GM21737 (cell line): ENCODE data around the gene ARHGAP29.
"Not testable (repeated sequence)": the region's sequence is repeated elsewhere in the genome, so short reads cannot be mapped to it uniquely, and the experiment has no call there.

Source experiments
- ATAC-seq: cut with Tn5 transposase; IDR thresholded peaks from one replicate; pipeline ENCODE4 v1.9.1; 2021; ENCODE audit warnings: mild to moderate bottlenecking, moderate library complexity; ENCODE audit not compliant: unreplicated experiment

Gene ARHGAP29

DNA sequence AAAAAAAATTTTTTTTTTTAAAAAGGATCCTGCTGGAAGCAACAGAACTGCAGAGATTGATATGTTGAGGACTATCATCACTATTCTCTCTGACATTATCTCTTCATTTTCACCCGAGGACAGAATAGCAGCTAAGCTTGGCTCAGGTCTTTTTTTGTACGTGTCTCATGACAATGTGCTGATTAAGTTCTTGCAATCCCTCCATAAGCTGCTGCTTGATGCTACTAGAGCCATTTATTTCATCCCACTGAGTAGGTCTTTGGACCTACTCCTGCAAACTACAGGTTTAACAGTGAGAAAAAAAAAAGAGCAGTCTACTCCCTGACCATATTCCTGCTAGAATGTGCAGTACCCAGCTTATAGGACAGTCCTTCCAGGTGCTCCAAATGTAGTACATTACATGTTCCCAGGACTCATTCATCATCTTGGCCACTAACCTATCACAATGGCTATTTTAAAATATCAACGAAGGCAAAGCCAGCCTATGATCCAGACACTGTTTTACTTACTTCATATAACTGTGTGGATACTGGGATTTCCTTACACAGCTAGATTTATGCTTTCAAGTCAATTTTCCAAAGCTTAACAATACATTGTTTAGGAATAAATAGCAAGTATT, 54.1 kb downstream of the ARHGAP29 start:
- no peak for ATAC-seq

DNA sequence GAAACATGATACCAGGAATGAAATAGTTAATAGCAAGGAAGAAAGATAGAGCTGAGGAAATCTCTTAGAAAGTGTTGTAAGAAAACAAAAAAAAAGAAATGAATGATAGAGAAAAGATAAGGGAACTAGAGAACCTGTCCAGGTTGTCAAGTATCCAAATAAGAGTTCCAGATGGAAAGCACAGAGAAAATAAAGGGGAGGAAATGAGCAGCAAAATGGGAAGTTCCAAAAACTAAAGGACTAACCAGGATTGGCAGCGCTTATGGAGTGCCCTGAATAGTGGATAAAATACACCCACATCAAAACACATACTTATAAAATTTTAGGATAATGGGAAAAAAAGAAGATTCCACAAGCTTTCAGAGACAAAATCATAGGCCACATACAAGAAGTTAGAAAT, 55.2 kb downstream of the ARHGAP29 start:
- no peak for ATAC-seq

DNA sequence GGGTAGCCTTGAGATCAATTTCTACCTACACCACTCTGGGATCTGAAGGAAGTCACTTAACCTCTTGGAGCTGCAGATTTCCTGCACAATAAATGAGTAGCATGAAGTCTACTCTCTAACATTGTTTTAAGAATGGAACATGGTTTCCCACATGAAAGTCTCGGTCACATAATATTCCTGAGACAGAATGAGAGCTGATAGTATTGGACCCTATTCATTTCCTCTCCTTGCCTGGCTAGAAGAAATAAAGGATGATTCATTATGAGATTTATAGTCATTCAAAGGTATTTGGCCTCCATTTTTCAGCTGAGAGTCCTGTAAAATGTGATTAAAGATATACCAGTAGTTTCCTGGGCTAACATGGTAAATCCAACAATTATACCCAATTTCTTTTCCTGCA, 56.7 kb downstream of the ARHGAP29 start:
- no peak for ATAC-seq

DNA sequence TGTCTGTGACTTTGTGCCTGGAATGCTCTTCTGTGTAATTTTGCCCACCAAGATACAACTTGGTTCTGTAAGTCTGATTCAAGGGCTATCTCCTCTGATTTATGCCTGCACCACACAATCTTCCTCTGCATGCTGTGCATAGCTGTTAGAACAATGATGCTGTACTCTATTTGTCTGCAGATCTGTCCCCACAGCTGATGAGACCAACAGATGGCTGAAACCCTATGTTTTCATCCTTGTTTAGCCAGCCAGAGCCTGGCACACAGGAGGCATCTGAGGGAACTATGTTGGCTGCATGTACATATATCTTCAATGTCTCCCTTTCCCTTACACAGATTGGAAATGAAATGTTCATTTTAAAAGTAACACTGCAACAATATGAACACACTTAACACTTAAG, 58.5 kb downstream of the ARHGAP29 start:
- ATAC-seq = no peak

- ATAC-seq = no peak
These were observed 68.3 kb downstream of the ARHGAP29 start for GRCh38 chr1:94169126-94169525.

- ATAC-seq = no peak
These were observed 71.5 kb downstream of the ARHGAP29 start for GRCh38 chr1:94165843-94166242.

DNA sequence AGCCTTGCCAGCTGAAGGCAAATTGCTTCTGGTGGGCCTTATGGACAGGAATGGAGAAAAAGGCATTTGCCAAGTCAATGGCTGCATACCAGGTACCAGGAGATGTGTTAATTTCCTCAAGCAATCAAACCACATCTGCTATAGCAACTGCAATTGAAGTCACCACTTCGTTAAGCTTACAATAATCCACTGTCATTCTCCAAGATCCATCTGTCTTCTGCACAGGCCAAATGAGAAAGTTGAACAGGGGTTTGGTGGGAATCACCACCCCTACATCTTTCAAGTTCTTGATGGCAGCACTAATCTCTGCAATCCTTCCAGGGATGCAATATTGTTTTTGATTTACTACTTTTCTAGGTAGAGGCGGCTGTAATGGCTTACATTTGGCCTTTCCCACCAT, 72.5 kb downstream of the ARHGAP29 start:
- ATAC-seq = not testable (repeated sequence)

DNA sequence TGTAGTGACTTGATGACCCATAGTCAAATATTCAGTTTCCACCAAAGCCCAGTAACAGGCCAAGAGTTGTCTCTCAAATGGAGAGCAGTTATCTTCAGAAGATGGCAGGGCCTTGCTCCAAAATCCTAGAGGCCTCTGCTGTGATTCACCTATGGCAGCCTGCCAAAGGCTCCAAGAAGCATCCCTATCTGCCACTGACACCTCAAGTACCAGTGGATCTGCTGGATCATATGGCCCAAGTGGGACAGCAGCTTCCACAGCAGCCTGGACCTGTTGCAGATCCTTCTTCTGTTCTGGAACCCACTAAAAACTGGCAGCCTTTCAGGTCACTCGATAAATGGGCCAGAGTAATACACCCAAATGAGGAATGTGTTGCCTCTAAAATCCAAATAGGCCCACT, 73.3 kb downstream of the ARHGAP29 start:
- ATAC-seq = not testable (repeated sequence)

DNA sequence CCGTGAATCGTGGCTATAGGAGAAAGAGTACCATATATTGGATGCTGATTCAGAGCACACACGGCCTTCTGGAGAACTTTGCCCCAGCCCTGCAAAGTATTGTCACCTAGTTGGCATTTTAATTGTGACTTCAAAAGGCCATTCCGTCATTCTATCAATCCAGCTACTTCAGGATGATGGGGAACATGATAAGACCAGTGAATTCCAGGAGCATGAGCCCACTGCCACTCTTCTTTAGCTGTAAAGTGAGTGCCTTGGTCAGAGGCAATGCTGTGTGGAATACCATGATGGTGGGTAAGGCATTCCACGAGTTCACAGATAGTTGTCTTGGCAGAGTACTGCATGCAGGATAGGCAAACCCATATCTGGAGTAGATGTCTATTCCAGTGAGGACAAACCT, 74.1 kb downstream of the ARHGAP29 start:
- ATAC-seq = not testable (repeated sequence)

DNA sequence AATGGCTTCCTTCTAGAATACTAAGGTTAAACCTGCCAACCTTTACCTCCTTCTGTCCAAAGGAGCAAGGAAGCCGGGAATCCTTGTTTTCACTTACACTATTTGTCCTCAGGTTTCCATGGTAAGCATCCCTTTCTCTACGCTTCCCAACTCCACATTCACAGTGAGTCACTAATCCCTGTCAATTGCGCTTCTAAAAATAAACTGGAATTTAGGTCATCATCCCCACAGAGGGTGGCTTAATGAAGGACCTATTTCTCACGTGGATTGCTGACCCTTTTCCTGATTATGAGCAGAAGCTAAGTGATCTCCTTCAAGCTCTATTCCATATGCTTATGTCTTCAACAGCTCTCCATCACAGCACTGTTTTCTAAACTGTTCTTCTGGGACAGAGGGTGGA, 76.6 kb downstream of the ARHGAP29 start:
- ATAC-seq = no peak

DNA sequence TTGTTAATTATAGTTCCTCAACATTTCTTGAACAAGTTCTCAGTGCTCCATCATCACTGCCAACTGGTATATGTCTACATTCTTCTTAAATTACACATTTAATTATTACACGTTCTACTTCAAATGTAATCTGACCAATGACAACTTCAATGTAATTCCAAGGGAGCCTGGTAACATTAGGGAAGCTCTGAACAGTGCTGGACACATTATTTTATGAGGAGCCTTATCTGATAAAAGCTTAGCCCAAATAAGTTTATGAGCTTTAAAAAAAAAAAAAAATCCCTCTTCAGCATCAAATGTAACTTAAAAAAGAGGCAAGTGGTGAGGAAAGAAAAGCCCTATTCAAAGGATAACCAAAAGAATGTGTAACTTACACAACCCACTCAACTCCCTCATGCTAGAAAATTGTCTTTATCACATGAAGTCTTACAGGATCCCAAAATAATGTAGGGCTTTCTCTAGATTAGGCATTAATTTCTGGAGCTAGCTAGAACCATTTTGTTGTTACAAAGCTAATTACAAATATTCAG, 81.2 kb downstream of the ARHGAP29 start:
- no peak for ATAC-seq

GRCh38 chr1:94154989-94155388, 82.4 kb downstream of the ARHGAP29 start:
- ATAC-seq = no peak

DNA sequence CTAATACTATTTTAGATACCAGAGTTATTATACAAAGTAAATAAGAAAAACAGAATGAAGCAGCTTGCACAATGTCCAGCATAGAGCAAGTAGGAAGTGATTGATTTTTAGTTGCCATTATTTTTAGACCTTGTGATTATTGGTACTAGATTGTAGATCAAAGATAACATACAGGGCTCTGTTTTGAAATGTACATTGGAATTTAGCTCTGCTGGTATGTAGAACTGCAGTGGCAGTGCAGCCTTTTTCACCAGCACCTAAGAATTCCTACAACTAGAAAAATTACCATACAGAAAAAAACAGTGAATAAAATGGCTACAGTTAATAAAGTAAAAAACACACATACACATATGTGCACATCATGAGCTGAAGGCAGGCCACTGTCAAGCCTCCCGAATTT, 84.3 kb downstream of the ARHGAP29 start:
- no peak for ATAC-seq

DNA sequence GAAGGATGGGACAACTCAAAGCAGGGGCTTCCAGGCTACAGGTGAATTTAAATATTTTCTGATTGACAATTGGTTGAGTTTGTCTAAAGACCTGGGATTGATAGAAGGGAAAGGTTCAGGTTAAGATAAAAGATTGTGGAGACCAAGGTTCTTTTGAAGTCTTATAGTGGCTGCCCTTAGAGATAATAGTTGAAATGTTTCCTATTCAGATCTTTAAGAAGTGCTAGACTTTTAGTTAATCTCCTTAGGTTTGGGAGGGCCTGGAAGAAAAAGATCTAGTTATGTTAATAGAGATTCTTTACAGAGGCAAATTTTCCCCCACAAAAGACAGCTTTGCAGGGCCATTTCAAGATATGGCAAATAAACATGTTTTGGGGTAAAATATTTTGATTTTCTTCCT, 88.2 kb downstream of the ARHGAP29 start:
- not testable (repeated sequence) for ATAC-seq

- no peak for ATAC-seq
These were observed 91.1 kb downstream of the ARHGAP29 start for GRCh38 chr1:94146273-94146672.

DNA sequence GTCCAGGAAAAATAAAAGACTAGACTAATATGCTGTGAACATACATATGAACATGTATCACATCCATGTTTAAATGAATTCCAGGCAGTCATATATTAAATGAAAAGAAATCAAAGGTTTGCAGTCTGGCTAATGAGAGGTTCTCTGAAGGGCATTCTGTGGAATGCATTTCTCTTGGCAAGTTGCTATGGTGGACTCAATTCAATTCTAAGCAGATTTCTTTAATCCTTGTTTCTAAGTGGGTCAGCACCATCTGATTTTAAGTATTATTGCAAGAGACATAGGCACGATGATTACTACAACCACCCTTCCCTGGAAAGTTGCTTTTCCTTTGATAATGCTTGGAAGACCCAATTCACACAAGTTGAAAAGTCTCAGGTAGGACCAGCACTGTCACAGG, 92.5 kb downstream of the ARHGAP29 start:
- no peak for ATAC-seq

GRCh38 chr1:94143809-94144176, 93.6 kb downstream of the ARHGAP29 start:
- ATAC-seq = no peak

- ATAC-seq = no peak
These were observed 94.1 kb downstream of the ARHGAP29 start for GRCh38 chr1:94143173-94143808.

DNA sequence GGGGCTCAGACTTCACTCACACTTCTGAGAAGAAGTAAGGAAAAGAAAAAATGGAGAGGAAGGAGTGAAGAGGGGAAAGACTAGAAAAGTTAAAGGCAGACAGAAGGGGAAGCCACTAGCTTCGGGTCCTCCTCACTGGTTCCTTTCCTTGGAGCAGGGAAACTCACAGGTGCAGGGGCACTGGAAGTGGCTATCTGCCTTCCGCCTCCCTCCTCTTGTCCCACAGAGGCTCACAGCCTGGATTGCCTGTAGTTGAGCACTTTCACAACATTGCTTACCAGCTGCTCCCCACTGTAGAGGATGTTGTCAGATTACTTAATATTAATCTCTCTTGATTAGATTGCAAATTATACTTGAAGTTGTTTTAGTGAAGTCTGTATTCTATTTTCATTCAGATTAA, 94.8 kb downstream of the ARHGAP29 start:
- ATAC-seq = no peak

GRCh38 chr1:94142022-94142421, 95.4 kb downstream of the ARHGAP29 start:
- no peak for ATAC-seq

- ATAC-seq = no peak
These were observed 105.3 kb downstream of the ARHGAP29 start for GRCh38 chr1:94132111-94132510.

GRCh38 chr1:94130851-94131595, 106.4 kb downstream of the ARHGAP29 start:
- no peak for ATAC-seq
